Measurements from ENCODE around the gene CTBP2.
"Not testable (repeated sequence)": the region's sequence is repeated elsewhere in the genome, so short reads cannot be mapped to it uniquely, and the experiment has no call there.

Gene CTBP2

GRCh38 chr10:124990671-124991625 lies 169.4 kb downstream of the CTBP2 start:
- no peak for DNase-seq

- no peak for DNase-seq
These were observed 170.8 kb downstream of the CTBP2 start for GRCh38 chr10:124989526-124989925.

- DNase-seq: not testable (repeated sequence)
These were observed 171.6 kb downstream of the CTBP2 start for GRCh38 chr10:124988753-124989152.

- no peak for DNase-seq
These were observed 172.6 kb downstream of the CTBP2 start for GRCh38 chr10:124987788-124988187.

- DNase-seq: no peak
These were observed 175.2 kb downstream of the CTBP2 start for GRCh38 chr10:124985162-124985561.

GRCh38 chr10:124984376-124984775 lies 176.0 kb downstream of the CTBP2 start:
- no peak for DNase-seq

GRCh38 chr10:124983321-124983720 lies 177.0 kb downstream of the CTBP2 start:
- DNase-seq: no peak

- no peak for DNase-seq
These were observed 182.0 kb downstream of the CTBP2 start for GRCh38 chr10:124978376-124978725.

GRCh38 chr10:124977648-124978375 lies 182.6 kb downstream of the CTBP2 start:
- DNase-seq: no peak

- no peak for DNase-seq
These were observed 183.2 kb downstream of the CTBP2 start for GRCh38 chr10:124977161-124977560.

- DNase-seq: no peak
These were observed 184.3 kb downstream of the CTBP2 start for GRCh38 chr10:124975977-124976514.

- DNase-seq: no peak
These were observed 186.2 kb downstream of the CTBP2 start for GRCh38 chr10:124974131-124974530.

GRCh38 chr10:124972637-124973036 lies 187.7 kb downstream of the CTBP2 start:
- DNase-seq: no peak

- no peak for DNase-seq
These were observed 189.1 kb downstream of the CTBP2 start for GRCh38 chr10:124971276-124971675.

- DNase-seq: no peak
These were observed 193.1 kb downstream of the CTBP2 start for GRCh38 chr10:124967255-124967654.

GRCh38 chr10:124966008-124966407 lies 194.4 kb downstream of the CTBP2 start:
- no peak for DNase-seq

- DNase-seq: no peak
These were observed 196.3 kb downstream of the CTBP2 start for GRCh38 chr10:124963866-124964720.

- DNase-seq: no peak
These were observed 197.9 kb downstream of the CTBP2 start for GRCh38 chr10:124962421-124962820.

- no peak for DNase-seq
These were observed 199.2 kb downstream of the CTBP2 start for GRCh38 chr10:124961248-124961570.

- no peak for DNase-seq
These were observed 200.8 kb downstream of the CTBP2 start for GRCh38 chr10:124959564-124959963.

GRCh38 chr10:124957404-124957947 lies 202.9 kb downstream of the CTBP2 start:
- DNase-seq: no peak

- DNase-seq: no peak
These were observed 203.6 kb downstream of the CTBP2 start for GRCh38 chr10:124956764-124957163.

GRCh38 chr10:124955868-124956267 lies 204.5 kb downstream of the CTBP2 start:
- DNase-seq: no peak

Data from GOT3 (cell line).